Stimulated activated CD4-positive, alpha-beta T cell treated with anti-CD3 and anti-CD28 coated beads, Interleukin-15, amount 100 ng/mL, for 48 hours (primary cell): ENCODE results near the gene FDX1.
"Not testable (repeated sequence)": the region's sequence is repeated elsewhere in the genome, so short reads cannot be mapped to it uniquely, and the experiment has no call there.

Source experiments
- DNase-seq, 2 donors: peaks; one replicate each; pipeline ENCODE4 v3.0.0-alpha.2; 2020; ENCODE audit warnings: low read depth in 2 of 2

The FDX1 gene

GRCh38 chr11:110429731-110430266 is at the start of gene FDX1:
Gene FDX1, plus strand, starts transcription at chr11:110429948. Its CDS starts 173 bp downstream, at chr11:110430121.
- peak; percentile 76 to 80 for DNase-seq

- no peak for DNase-seq
Measured at GRCh38 chr11:110380836-110381622, 48.7 kb upstream of the FDX1 start.

- not testable (repeated sequence) for DNase-seq
Measured at GRCh38 chr11:110388231-110388630, 41.5 kb upstream of the FDX1 start.

GRCh38 chr11:110389965-110390364 is 39.8 kb upstream of the FDX1 start:
- no peak for DNase-seq

GRCh38 chr11:110392056-110392455 is 37.7 kb upstream of the FDX1 start:
- DNase-seq: no peak

GRCh38 chr11:110397668-110398286 is 32.0 kb upstream of the FDX1 start:
- DNase-seq: not testable (repeated sequence)

- DNase-seq: not testable (repeated sequence)
Measured at GRCh38 chr11:110403585-110403984, 26.2 kb upstream of the FDX1 start.

- not testable (repeated sequence) for DNase-seq
Measured at GRCh38 chr11:110405636-110406035, 24.1 kb upstream of the FDX1 start.

- DNase-seq: no peak
Measured at GRCh38 chr11:110407315-110407714, 22.4 kb upstream of the FDX1 start.

GRCh38 chr11:110409174-110409573 is 20.6 kb upstream of the FDX1 start:
- DNase-seq: no peak

- DNase-seq: no peak
Measured at GRCh38 chr11:110410651-110411050, 19.1 kb upstream of the FDX1 start.

- DNase-seq: no peak
Measured at GRCh38 chr11:110415081-110415480, 14.7 kb upstream of the FDX1 start.

- DNase-seq: not testable (repeated sequence)
Measured at GRCh38 chr11:110421658-110422057, 8.1 kb upstream of the FDX1 start.

GRCh38 chr11:110422306-110422905 is 7.3 kb upstream of the FDX1 start:
- DNase-seq: no peak

- DNase-seq: no peak
Measured at GRCh38 chr11:110424775-110425444, 4.8 kb upstream of the FDX1 start.

- no peak for DNase-seq
Measured at GRCh38 chr11:110425751-110426545, 3.8 kb upstream of the FDX1 start.

- DNase-seq: no peak
Measured at GRCh38 chr11:110428040-110428439, 1.7 kb upstream of the FDX1 start.

- no peak for DNase-seq
Measured at GRCh38 chr11:110428956-110429730, 605 bp upstream of the FDX1 start.

- DNase-seq: peak; percentile 4 to 11
Measured at GRCh38 chr11:110430267-110431050, 711 bp downstream of the FDX1 start.
